ENCODE measurements around the gene ELMO2.

The ELMO2 gene

DNA sequence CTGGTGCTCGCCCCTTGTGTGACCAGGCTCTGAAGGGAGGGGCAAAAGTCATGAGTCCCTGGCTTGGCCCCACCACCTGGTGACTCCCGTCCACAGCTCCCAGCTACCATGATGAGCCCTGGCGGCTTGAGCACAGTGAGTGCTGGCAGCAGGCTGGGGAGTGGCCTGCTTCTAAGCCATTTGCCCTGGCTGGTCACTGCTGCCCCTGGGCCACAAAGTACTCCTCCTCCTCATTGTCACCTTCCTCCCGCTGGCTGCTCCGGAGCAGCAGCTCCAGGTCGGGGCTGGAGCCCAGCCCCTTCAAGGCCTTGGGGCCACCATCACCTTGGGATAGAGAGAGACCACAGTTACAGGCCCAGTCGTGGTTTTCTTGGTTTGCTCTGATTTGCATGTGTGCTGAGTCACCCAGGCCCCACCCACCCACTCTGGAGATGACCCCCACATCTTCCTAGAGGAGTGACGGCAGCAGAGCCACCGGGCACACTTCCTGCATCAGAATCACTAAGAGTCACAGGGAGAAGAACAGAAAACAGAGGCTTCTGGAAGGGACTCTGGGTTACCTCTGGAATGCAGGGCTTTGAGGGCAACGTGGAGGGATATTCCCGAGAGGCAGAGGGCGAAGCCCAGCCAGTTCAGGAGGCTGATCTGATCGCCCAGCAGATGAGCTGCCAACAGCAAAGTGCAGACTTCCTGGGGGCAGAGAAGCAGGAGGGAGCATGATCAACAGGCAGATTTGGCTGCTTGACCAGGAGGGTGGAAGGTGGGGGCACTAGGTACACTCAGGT lies 56.0 kb downstream of the ELMO2 start:
- no peak for DNase-seq

DNA sequence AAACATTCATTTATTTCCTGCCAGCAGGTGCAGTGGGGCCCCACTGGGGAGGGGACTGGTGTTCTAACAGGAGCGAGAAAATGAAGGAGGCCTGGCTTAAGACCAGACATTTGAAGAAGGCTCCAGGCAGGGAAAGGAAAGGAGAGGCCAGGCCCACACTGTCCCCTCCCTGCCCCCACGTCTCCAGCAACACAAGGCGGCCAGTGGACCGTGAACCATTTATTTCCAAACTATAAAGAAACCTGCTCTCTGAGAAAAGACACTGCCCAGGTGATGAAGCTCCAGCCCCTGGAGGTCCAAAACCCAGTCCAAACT lies 56.7 kb downstream of the ELMO2 start:
- DNase-seq = no peak

DNA sequence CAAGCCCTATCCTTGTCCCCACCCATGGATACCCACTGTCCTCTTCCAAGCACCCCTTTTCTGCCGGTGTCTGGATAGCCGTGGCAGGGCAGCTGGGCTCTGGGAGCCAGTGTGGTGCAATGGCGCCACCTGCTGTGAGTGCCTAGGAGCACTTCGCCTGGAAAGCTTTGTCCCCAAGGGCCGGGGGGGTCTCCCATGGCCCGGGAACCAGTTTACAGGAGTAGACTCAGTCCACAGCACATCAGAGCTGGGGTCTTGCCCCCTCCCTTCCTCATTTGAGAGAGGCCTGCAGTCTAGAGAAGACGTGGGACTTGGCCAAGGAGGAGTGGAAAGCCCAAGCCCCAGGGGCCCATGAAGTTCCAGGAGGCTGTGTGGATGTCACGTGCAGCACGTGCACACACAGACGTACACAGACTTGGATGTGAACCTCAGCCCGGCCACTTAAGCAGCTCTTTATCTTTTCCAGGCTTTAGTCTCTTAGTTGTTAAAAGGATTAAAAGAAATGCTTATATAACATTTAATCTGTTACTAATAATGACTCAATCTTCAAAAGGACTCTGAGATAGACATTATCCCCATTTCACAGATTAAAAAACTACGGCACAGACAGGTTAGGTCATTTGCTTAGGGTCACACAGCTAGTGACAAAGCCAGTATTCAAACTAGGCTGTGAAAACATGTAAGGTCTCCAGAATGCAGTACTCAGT lies 57.2 kb downstream of the ELMO2 start:
- peak in 4 of 5 experiments; percentile 24 to 43 (median 32) for DNase-seq

DNA sequence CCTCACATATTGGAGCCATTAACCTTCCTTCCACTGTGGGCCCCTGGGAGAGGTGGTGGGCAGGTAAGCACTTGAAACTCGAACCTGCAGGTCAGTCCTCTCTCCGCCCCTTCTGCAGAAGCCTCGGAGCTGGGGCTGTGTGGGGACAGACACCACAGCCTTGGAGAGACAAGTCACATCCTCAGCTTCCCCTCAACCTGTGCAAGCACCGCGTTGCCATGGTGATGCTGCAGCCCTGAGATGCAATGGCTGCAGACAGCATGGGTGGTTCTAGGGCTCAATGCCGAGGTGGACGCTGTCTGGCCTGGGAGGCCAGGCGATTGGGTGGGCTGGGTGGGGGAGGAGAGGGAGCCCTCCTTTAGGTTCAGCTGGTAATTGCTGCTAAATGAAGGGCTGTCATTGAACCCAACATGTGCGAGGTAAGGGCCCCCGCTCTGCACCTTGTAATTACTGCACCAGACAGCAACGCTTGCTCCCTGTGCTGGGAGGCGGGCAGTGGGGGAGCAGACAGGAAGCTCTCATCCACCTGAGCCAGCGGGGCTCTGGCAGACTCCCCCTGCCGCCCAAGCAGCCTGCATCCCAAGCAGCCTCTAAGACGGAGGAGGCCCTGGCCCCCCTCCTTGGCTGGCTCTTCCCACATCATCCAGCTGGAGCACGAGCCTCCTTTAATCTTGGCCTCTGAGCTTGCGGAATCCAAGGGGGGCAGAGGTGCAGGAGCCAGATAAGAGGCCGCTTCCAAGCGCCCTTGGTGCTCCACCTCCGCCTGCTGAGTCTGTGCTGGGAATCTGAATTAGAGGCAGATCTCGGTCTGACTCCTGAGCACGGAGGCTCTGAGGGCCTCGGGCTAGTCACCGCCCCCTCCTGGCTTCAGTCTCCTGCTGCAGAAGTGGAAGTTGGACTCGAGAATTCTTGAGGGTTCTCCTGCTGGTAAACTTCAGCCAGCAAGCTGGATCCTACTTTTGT lies 58.3 kb downstream of the ELMO2 start:
- no peak for DNase-seq

DNA sequence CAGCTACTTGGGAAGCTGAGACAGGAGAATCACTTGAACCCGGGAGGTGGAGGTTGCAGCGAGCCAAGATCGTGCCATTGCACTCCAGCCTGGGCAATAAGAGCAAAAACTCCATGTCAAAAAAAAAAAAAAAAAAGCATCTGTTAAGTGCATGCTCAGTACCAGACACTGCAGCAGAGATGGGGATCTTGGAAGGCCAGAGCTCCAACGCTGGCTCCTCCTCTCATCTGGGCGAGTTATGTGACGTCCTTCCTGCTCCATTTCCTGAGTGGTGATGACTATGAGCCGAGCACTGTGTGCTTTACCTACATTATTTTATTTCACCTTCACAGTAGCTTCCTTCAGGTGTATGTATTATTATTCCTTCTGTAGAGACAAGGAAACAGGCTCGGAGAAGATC lies 59.6 kb downstream of the ELMO2 start:
- no peak for DNase-seq

DNA sequence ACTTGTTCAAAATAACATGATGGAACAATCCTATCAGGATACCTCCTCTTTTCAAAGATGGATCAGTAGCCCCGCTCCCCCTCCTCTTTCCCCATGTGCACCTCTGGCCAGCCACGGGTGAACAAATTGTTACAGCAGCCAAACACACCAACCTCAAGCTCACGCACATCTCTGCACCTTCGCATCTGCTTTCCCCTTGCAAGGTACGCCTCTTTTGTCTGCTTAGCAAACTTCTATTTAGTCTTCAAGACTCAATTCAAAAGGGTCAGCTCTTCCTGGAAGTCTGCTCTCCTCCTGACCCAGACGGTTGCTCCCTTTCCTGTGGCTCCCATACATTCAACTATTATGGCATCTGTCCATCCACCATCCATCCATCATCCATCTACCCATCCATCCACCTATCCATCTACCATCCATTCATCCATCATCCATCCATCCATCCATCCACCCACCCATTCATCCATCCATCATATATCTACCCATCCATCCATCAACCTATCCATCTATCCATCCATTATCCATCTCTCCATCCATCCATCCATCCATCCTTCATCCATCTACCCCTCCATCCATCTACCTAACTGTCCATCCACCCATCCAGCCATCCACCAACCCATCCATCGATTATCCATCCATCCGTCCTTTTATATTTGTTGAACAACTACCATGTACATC lies 61.8 kb downstream of the ELMO2 start:
- DNase-seq = no peak

DNA sequence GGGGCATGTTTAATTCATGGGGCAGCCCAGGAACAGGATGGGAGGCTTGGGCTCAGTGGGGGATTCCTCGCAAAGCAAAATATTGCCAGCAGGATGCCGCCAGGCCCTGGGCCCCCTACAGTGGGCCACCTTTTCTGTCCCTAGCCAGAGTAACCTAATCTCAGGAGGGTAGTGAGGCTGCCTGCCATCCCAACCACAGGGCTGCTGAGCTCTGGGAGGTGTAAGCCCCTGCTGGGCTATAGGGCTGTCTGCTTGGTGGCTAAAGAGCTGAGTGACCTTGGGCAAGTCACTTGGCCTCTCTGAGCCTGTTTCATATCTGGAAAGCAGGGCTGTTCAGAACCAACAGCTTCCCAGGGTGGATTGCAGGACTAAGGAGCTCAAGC lies 62.4 kb downstream of the ELMO2 start:
- no peak for DNase-seq

DNA sequence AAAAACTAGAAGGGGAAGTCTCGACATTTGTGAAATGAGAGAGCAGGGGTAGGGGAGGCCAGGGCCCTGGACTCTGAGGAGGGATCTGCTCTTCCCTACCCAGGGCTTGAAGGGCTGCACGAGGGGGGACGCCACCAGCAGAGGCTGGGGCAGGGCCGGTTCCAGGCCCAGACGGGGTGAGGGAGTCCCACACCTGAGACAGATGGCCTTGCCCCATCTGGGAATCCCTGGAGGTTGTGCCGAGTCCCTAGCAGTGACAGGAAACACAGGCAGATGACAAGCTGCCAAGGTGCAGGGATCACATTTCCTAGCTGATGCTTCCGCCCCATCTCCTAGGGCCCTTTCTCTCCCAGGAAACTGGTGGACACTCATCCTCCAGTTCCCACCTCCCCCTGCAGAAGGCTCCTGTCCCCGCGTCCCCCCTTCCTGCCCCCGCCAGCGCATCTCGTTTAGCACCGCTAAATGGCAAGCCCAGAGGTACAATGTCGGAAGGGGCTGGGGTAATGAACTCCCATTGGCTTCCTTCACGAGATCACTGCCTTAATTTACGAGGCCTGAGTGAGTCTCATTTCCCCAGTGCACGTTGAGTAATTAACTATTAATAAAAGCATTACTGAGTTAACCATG lies 63.0 kb downstream of the ELMO2 start:
- DNase-seq = no peak

DNA sequence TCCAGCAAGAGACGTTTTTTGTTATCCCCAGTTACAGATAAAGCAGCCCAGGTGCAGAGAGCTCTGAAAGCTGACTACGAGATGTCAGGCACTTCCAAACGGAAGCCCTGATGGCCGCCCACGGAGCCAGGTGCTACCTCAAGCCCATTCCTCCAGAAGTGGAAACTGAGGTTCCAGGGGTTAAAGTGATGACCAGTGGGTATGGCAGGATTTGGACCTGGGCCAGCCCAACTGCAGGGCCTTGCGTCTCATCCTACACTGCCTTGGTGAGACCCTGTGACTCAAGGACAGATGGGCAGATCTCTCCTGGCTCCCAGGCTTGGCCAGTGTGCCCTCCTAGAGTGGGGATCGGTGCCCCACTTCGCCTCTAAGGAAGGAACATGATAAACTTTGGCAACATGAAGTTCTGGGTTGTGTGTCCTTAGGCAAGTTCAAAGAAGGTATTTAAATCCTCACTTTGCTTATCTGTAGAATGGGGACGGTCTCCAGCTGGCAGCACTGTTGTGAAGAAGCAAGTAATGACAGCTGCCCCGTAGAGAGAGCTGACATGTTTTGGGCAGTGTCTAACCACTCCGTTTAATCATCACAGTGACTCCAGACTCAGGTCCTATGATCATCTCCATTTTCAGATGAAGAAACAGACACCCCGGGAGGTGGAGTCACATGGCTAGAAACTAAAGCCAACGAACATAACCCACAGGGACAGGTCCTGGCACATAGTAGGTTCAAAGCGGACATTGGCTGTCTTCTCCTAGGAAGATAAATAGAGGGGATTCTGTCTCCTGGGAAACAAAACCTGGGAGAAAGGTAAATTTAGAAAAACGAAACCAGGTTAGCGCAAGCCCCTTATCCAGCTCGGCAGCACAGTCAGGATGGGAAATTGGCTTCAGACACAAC lies 63.7 kb downstream of the ELMO2 start:
- no peak for DNase-seq

DNA sequence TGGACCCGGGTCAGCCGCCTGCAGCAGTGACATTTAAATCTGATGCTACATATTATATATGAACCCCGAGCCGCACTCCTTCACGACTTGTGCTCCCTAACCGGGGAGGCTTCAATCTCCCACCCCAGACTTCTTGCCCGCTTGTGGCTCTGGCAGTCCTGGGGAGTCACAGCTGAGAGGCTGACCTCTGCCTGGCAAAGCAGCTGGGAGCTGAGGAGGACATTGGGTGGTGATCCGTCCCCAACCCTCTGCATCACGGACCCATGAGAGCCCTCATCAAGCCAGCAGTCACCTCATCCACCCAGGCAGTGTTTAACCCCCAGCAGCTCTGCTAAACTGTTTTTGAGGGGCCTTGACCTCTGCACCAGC lies 64.4 kb downstream of the ELMO2 start:
- no peak for DNase-seq

DNA sequence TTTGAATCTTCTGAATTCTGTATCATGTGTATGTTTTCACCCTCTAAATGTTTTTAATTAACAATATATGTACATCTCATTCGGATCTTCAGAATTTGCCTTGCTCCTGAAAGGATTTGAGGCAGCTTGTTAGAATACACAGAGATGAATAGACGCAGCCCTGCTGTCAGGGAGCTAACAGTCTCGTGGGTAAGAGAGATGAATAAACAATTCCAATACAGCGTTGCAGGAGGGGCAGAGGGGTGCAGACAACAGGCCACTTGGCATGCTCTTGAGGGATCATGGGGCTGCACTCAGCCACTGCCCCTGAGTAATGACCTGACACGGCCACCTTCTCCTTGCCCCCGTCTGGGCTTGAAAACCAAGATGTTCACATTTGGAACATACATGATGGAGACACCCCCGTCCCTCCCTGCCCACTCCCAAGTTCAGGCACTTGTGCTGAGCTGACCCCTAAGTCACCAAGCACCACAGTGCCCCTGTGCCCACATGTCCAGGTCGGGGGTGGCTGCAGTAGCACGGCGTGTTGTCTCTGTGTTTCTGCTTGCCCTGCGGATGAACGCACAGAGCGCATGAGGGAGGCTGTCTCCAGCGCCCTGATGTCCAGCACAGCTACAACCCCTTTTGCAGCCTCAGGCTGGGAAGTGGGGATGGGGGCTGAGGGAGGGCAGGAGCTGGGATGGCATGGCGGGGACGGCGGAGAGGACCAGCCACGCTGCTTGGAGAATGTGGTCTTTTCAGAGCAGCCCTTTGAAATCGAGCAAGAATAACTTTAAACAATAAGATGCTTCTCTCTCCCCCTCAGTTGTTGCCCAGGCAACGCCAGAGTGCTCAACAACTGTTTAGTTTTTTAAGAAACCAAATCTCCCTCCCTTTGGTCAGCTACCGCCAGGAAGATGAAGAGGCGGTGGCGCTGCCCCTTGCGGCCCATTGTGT lies 65.1 kb downstream of the ELMO2 start:
- DNase-seq = no peak

DNA sequence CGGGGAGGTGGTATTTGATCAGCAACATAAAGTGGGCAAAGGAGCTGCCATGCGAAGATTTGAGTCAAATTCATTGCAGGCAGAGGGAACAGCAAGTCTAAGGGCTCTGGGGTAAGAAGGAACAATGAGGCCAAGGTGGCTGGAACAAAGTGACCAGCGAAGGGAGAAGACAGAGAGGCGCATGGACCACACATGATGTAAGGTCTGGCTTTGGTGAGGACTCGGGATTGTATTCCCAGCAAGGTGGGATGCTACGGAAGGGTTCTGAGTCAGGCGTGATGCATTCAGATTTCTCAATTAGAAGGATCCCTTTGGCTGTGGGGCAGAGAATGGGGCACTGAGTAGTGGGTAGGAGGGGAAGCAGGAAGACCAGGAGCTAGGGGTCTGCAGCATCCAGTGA lies 67.4 kb downstream of the ELMO2 start:
- DNase-seq = no peak

DNA sequence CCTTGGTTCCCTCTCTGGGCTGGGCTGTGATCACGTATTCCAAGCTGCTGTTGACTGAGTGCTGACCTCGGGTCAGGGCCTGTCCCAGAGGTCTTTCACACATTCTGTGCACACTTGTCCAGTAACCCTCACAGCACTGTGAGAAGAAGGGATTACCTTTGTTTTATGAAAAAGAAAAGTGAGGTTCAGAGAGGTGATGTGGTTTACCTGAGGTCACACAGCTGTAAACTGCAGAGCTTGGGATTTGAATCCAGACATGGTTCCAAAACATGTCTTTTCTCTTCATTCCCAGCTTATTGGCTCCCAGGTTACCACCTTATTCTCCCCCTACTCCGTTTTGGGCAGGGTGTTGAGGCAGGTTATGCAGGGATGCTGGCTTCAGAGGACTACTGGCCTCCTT lies 69.7 kb downstream of the ELMO2 start:
- DNase-seq = no peak

DNA sequence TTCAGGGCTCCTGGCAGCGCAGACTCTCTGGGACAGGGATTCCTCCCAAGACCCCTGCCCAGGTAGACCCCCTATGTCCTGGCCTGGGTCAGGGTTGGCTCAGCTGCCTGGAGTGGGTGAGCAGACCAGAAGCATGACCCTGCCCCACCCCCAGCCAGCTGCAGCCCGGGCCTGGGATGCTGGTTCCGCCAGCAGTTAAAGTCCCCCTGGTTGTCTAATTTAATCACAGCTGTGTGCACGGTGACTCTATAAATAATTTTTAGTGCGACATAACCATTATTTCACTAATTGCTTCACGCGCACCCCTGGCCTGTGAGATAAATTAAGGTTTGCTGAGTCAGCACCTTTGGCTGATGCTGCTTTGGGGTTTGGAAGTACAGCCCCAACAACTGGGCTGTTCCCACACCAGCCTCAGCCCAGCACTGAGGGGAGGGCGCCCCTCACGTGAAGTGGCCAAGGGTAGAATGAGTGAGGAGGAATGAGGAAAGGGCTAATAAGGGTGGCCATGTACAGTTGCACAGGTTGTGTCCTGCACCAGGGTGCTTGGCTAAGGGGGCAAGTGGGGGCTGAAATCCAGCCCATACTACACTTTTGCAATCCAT lies 72.0 kb downstream of the ELMO2 start:
- no peak for DNase-seq

DNA sequence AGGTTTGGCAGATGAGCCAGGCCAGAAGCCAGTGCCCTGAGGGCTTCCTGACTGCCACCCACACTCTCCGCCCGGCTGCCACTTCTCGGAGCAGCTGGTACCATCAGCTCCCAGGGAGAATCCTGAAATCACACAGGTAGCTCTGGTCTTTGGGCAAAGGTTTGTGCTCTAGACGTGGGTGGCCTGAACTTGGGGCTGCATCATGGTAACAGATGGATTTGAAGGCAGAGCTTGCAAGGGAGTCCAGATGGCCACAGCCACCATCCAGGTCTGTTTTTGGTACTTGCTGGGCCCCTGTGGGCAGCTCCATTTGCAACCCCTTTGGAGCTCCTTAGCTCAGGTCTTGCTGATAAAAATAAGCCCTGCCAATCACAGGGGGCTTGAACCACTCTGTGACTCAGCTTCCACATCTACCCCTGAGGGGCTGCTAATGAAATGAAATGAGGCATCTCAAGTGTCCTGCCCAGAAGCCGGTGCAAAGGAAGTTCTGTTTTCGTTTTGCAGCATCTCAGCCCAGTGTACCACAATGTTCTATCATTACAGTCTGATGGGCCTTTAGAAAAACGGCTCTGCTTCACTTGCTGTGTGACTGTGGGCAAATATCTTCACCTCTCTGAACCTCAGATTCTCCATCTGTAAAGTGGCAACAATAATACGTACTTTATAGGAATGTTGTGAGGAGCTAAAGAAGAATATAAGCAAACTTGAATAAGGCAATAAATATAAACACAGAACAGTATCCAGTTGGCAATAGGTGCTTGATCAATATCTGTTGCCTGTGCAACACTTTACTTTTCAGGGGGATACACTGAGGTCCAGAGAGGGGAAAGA lies 73.0 kb downstream of the ELMO2 start:
- DNase-seq = no peak

DNA sequence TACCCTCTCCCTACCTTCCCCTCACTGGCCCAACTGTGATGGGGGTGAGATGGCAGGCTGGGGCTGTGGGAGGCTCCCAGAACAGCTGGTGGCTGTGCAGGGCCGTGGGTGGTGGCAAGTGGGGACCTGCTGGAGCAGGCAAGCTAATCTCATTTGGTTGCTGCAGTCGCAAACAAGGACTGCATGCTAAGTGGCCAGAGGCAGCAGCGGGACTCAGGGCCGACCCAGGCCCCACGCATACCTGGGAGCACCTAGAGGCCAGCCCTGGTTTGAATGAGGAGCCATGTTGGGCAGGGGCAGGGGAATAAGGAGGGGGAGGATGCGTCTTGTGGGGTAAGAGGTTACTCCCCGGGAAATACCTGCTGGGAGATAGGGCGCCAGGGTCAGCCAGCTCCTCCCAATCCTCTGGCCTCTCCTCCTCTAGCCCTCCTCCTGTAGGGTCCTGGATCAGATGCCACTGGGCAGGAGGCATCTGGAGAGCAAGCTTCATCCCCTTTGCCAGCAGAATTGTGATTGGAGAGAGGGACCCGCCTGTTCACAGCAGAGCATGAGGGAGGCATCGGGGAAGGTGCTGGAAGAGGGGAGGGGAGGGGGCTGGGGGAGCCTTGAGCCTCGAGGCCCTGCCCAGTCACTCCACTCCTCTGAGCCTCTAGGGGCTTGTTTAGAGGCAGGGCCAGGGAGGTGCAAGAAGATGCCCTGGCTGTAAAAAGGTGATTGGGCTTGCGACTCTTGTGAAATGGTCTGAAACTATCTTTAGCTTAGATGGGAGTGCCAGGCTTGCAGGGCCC lies 73.8 kb downstream of the ELMO2 start:
- DNase-seq = no peak

DNA sequence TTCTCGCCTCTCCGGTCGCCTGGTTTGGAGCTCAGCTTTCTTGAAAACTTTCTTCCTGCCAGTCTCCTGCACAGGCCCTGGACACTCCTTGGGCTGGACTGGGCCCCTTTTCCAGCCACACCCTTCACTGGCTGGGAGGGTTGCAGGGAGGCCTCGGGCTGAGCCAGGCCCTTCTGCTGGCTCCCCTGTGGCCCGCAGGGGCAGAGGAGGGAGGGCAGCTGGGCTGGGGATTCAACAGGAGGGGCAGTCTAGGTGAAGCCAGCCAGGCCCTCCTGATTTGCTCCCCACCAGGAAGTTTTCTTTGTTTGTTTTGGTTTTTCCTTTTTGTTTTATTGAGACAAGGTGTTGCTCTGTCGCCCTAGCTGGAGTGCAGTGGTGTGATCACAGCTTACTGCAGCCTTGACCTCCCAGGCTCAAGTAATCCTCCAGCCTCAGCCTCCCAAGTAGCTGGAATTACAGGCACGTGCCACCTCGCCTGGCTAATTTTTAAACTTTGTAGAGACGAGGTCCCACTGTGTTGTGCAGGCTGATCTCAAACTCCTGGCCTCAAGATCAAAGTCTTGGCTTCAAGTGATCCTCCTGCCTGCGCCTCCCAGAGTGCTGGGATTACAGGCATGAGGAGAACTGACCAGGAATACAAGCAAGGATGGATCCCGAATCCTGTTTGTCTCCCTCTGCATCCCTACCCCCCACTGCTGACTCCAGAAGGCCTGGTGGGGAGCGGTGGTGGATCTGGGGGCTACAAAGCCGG lies 74.6 kb downstream of the ELMO2 start:
- no peak for DNase-seq
